ENCODE data around the gene SPACA9.

The SPACA9 gene

DNA sequence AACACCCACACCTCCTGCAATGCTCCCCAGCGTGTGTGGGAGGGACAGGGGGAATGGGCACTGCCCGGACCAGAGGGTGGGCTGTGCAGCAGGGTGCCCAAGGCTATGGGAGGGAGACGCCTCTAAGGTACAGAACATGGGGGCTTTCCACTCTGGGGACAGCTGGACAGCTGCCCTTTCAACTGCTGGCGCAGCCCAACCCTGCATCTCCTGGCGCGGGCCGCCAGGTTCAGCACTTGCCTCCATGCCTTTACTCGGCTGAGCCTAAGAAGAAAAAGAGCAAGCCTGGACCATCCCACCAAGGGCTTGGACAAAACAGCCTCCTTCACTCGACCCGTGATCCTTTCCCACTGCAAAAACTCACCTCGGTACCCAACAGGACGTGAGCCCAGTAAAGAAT, 15.6 kb upstream of the SPACA9 start:
- no peak for DNase-seq (ENCODE audit: low spot score)

DNA sequence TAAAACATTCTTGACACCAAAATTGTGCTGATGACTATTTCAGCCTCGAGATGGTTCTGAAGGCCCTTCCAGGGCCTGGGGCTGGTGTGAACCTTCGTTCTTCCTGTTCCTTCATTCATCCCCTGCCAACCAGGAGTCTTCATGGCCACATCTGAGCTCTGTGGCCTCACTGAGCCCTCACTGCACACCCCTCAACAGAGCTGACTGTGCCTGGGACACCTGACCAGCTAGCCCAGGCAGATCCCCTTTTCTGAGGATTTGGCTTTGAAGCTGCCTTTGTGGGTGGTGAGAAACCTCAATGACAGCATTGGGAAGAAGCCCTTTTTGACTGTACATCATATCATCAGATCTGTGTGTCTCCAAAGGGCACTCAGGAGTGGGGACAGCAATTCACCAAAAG, 14.4 kb upstream of the SPACA9 start:
- DNase-seq (ENCODE audit: low spot score), result no peak

DNA sequence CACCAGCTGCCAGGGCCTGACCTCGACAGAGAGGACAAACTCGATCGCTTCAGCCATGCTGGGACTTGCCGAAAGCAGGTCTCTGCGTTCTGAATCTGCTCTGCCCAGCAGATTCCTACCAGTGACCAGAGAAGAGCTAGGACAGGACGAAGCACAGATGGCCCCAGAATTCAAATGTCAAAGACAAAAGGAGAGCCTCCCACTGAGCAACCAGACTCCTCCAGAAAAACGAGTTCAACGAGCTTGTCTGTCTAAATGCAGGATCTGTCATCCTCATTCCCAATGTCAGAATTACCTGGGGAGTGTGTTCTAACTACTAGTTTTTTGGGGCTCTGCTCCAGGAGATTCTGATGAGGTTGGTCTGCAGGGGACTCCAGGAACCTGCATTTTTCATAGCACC, 14.0 kb upstream of the SPACA9 start:
- no peak for DNase-seq (ENCODE audit: low spot score)

DNA sequence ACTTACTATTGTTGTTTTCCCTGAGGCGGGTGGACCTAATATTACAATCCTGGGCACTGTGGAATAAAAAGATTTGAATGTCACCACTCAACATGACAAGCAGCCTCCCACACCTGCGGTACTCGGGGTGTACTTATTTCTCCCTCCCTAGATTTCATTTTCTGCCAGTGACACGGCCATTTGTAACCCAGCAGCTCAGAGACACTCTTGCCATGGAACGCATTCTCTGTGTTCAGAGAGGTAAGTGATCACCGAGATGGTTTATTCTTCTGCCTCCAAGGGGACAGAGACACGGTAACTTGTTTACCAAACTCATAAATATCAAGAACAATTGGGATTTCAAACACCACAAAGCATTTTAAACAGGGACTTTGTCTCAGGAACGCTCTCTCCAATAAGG, 11.8 kb upstream of the SPACA9 start:
- DNase-seq (ENCODE audit: low spot score), result no peak

DNA sequence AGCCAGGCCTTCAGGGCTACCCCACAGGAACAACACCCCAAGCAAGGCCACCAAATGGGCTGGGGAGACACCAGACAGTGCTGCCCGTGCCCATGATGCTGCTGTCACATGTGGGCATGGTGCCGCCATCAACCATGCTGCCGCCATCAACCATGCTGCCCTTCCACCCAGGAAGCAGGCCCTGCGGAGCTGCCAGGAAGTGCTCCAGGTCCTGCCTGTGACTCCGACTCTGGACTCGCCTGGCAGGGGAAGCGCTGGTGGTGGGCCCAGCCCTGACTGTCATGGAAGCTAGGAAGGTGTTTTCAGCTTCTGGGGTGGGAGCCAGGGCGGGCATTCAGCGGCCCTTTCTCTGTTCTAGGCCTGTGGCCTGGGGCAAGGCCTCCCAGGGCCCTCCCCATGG, 9.4 kb upstream of the SPACA9 start:
- no peak for DNase-seq (ENCODE audit: low spot score)

DNA sequence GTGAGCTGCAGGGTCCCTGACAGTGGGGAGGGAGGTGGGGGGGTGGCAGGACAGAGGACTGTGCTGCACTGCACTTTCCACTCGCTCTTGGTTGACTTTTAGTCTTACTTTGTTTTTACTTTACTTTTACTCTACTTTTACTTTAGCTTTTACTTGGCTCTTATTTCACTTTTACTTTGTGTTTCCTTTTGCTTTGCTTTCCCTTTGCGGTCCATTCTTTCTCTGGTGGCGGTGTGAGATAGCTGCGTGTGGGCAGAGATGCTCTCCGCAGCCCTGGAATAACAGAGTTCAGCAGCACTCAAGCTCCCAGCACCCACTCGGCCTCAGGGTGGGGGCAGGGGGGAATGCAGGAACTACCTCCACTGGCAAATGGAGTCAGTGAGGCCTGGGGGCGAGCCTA, 5.3 kb upstream of the SPACA9 start:
- DNase-seq (ENCODE audit: low spot score), result no peak

DNA sequence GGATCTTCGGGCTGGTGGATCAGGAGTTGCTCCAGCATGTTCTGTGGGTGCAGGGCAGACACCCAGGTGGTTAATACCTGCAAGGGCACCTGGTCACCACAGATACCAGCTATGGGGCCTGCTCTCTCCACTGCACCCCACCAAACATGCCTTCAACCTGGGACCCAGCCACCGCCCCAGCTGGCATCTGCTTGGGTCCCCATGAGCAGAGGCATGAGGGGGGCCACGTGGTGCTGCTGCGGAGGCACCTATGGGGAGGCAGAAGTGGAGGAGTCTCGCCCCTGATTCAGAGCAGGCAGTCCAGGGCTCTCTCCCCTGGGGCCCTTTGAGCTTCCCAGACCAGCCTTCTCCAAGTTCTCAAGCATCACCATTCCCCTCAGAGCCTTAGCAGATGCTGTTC, 3.5 kb upstream of the SPACA9 start:
- no peak for DNase-seq (ENCODE audit: low spot score)

DNA sequence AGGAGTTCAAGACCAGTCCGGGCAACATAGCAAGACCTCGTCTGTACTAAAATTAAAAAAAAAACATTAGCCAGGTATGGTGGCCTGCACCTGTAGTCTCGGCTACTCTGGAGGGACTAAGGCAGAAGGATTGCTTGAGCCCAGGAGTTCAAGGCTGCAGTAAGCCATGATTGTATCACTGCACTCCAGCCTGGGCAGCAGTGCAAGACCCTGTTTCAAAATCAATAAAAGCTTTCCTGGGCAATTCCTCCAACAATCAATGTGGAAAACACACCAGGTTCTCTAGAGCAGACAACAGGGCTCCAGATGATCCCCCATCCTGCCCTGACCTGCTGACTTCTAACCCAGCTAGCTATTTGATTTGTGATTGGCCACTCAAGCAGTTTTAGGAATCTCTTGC, 1.8 kb upstream of the SPACA9 start:
- DNase-seq (ENCODE audit: low spot score), result no peak

DNA sequence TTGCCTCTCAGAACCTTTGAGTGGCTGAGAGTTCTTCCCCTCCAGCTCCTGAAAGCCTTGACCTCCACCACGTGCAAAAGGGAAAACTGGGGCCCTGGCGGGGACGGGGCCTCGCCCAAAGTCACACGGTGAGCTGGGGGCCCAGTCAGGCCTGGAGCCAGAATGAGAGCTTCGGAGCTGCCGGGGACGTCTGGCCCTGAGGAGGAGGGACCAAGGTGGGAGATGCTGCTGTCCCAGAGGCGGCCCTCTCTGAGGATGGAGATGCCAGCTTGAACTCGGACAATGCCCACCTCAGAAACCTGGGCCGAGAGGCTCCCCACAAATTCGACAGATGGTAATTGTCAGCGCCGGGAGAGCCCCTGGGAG, 1.3 kb upstream of the SPACA9 start:
- DNase-seq (ENCODE audit: low spot score), result no peak

DNA sequence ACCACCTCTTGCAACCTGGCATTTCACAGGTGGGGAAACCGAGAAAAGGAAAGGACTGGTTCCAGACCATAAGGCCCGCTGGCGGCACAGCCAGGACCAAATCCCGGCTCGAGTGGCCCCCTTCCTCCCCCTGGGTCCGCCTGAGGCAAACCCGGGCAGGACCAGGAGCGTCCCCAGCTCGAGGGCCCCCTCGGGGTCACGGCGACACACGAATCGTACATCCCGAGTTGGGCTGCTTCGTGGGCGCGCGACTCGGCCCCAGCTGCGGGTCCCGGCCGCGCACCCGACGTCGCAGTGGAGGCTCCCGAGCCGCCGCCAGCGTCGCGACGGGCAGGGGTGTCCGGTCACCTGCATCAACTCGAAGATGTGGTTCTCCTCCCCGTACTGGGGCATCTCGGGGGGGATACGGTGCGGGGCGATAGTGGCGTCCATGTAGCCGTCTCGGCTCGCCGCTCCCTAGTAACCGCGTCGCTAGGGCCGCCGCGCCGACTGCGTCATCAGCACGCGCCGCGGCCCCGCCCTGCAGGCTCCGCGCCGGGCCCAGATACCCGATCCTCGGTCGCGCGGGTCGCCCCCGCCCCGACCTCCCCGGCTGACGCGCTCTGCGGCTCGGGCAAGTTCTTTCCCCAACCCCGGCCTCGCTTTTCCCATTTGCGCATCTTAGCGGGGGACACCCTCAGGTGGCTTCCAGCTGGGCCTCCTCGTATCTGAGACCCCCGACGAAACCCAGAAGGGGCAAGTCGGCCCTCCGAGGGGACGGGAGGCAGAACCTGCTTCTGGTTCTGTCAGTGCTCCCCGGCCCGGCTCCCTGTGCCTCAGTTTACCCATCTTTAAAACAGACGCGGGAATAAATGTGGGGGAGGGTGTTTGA, 639 bp upstream of the SPACA9 start, which contains the start of gene AK8:
Gene AK8, minus strand, starts transcription at position 461 of the 871 bp plus-strand sequence. Its CDS starts 29 bp downstream, at position 432.
- peak; percentile 81 for DNase-seq (ENCODE audit: low spot score)

DNA sequence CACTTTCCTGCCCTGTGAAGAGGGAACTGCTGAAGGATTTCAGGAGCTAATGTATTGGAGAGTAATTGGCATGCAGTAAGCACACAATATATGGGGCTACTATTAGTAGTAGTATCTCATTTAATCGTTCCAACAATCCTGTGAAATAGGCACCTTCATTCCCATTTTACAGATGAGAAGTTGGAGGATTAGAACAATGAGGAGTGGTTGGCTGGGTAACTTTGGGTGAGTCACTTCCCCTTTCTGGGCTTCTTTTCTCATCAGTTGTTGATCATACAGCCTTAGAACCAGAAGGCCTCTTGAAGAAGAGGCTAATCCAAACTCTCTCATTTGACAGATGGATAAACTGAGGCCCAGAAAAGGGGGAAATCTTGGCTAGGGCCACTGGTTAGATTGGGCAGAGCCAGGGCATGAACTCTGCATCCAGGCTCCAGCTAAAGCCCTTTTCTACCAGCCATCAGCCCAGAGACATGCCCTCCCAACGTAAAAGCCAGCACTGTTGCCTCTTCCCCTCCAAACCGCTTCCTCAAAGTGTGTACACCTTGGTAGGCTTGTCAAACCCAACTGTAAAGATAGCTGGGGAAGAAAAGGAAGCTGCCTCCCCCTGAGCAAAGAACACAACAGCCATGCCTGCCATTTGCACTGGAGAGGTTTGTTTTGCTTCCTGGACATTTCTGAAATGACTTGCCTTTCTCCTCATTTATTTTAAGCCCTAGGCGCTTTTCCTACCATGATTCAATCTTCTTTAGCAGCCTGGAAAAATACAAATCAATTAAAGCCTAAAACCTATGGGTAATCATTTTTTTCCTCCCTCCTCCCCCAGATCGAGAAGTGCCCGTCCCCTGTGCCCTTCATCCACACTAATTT, 992 bp downstream of the SPACA9 start:
- no peak for DNase-seq (ENCODE audit: low spot score)

DNA sequence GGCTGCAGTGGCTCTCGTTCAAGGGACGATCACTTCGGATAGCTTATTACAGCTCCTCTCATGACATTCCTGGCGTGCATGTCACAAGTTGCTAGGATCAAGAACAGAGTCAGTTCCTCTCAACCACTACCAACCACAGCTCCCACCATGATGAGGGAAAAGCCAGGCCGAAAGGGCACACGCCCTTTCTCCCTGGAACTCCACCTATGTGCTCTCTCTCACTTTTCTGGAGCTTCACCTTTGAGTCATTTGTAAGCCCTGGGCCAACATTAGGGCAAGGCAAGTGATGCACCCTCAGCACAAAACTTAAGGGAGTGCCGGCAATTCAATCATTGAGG, 1.6 kb downstream of the SPACA9 start:
- no peak for DNase-seq (ENCODE audit: low spot score)

DNA sequence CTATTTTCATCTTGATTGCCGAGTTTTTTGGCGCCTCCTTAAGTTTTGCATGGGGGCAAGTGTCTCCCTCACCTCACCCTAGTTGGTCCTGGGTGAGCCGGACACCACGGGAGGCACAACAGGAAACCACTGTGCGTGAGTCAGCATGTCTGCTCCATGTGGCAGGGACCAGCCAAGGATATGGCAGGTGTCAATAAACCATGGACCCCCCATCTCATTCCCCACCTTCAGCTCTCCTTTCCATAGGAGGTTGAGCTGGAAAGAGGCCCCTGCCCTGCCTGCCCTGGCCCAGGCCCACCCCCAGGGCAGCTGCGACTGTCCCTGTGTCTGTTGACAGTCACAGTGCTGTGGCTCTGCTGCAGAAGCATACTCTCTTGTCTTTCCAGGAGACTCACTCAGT, 3.1 kb downstream of the SPACA9 start:
- no peak for DNase-seq (ENCODE audit: low spot score)

DNA sequence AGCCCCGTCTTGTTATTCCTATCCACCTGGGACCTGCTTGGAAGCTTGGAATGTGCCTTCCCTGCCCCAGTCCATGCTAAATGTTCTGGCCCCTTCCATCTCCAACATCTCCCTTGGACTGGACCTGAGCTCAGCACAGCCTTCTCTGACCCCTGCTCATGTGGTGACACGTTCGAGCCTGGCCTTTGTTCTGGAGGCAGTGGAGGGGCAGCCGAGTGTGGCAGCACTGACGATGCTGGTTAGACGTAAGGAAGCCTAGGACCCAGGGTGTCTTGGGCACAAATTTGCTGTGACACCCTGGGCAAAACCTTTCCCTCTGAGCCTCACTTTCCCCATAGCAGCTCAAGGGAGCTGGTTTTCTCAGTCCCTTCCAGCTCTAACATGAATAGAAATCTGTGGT, 3.9 kb downstream of the SPACA9 start:
- no peak for DNase-seq (ENCODE audit: low spot score)

DNA sequence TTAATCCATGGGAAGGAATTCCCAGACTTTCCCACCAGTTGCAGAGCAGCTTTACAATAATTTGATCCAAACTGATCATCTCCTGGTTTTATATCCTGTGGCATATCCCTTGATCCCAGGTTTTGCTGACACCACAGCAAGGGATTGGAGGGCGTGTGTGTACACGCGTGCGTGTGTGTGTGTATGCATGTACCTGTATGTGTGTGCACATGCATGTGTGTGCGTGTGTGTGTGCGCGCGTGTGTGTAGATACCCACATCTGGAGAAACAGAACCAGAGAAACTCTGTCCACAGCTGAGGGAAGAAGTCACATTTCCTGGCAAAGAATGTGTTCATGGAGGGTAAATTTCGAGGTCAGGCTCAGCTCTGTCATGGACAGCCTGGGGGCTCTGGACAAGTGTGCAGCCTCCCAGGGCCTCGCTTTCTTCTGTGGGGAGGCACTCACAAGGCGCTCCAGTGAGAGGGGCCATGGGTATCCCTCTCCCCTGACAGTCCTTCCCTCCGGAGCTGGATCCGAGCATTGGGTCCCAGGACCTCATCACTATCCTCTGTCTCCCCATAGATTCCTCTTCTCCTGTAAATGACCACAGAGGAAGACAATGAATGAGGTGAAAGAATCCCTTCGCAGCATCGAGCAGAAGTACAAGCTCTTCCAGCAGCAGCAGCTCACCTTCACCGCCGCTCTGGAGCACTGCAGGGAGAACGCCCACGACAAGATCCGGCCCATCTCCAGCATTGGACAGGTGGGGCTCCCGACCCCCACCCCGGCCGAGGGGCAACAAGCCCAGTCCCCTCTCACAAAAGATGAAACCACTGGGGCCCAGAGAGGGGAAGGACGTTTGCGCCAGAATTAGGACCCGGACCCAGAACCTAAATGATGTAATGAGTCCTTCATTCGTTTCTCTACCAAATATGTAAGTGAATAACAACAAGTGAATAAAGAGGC, 4.9 kb downstream of the SPACA9 start:
- DNase-seq (ENCODE audit: low spot score), result no peak

DNA sequence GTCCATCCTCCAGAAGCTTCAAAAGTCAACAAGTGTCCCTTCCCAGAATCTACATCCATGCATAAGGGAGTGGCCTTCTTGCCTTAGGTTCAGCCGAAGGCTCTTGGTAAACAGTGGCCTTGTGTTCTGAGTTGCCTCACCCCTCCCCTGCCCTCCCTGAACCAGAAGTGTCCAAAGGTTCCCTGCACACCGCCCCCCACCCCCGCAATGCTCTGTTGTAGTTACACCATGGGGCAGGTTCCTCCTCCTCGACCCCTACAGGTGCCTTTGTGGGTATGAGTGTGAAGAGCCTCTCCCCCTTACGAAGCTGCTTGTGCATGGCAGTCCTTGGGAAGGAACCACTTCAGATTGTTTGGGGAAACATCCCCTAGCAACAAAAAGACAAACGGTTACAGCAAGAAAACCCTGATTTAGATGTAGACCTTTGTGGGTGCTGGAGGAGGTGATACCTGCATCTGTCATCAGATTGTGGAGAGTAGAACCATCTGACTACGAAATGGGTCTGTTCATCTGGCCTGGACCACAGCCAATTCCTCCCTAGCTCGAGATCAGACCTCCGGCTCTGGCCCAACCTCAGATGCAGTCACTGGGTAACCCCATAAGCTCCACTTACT, 7.1 kb downstream of the SPACA9 start:
- no peak for DNase-seq (ENCODE audit: low spot score)

DNA sequence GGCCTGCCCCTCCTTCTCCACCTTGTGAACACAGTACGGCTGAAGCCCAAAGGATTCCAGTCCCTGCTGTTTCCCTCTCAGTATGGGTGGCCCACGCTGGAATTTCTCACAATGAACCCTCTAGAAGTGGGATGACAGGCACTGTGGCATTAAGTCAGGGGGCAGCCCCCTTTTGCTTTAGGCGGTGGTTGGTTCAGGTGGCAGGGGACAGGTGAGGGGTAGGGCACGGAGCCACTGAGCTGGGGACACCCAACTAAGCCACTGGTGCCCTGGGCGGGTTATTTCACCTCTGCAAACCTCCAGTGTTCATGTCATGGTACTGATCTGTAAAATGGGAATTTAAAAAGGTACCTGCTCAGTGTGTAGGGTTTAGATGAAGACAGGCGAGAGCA, 7.6 kb downstream of the SPACA9 start:
- no peak for DNase-seq (ENCODE audit: low spot score)

DNA sequence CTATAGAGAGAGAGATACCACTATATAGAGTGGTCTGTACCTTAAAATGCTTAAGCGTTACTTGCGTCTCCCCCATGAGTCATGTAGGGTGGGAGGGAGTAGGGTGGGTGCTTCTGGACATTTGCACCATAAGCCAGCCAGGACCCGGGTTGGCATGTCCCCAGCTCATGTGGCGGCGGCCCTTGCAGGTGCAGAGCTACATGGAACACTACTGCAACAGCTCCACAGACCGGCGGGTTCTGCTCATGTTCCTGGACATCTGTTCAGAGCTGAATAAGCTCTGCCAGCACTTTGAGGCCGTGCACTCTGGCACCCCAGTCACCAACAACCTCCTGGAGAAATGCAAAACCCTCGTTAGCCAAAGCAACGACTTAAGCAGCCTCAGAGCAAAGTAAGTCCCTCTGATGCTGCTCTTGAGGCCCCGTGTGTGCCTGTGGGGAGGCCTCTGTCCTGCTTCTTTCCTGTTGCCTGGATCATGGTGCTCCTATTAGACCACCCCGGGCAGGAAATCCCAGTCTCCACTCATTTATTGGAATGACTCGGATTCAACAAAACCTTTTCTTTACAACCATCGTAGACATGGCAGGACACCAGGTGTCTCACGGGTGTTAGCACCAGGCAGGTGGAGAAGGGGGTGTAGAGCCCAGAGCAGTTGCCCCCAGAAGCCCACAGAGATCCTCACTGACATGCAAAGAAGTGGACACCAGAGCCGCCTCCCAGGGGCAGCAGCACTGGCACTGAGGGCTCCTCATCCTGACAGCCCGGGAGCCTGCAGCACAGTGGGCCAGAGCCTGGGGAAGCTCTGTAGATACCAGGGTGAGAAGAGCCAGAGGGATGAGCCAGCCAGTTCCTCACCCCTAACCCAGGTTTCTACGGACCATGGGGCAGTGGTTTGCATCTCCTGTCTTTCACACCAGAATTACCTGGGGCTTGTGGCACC, 8.8 kb downstream of the SPACA9 start:
- DNase-seq (ENCODE audit: low spot score), result no peak

DNA sequence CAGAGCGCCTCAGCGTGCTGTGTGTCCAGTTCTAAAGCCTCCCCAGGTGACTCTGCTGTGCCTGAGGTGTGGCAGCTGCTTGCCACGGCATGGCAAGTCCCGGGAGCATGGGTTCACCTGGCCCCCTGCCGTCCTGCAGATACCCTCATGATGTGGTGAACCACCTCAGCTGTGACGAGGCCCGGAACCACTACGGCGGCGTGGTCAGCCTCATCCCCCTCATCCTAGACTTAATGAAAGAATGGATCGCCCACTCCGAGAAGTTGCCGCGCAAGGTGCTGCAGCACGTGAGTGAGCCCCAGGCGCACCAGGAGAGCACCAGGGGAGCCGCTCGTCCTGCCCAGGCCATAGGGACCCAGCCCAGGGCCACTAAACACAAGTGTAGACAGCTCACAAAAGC, 9.5 kb downstream of the SPACA9 start:
- no peak for DNase-seq (ENCODE audit: low spot score)

DNA sequence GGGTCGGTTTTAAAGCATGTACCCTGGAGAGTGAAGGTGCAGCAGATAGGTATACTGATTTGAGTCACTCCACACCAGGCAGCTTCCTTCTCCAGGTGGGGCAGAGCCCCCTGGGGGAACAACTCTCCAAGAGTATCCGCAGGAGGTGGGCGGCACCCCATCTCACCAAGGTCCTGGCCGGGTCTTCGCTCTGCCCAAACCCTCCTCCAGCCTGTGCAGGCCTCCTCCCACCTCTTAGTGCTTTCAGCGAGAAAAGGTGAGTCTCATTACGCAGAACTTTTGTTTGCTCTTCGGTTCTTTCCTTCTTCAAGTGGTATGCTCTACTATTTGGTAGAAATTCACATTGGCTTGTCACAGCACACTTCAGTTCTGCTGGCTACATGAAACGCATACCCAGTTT, 13.7 kb downstream of the SPACA9 start:
- DNase-seq (ENCODE audit: low spot score), result no peak

DNA sequence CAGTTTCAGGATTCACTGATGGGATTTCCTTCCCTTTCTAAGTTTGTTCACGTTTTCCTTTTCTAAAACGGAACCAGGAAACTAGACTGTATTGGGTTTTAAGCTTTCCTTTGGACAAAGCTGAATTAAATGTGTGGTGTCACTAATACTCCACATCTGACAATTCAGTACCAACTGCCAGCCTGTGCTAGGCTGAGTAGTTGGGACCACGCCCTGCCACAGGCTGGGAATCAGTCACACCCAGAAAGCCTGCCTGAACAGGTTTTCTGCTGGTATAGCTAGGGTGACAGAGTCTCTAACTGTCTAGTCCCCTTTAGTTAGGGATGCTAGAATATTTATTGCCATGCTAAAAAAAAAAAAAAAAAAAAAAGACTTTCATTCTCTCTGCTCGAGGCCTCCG, 15.6 kb downstream of the SPACA9 start:
- peak; percentile 84 for DNase-seq (ENCODE audit: low spot score)
